GM18499 (cell line): ENCODE measurements around the gene SLC25A45.

Source experiments
- ATAC-seq: cut with Tn5 transposase; IDR thresholded peaks from one replicate; pipeline ENCODE4 v1.9.1; 2021; ENCODE audit warnings: moderate number of reproducible peaks; ENCODE audit not compliant: insufficient read depth, unreplicated experiment

Gene SLC25A45

GRCh38 chr11:65329944-65330403 lies 52.5 kb downstream of the SLC25A45 start:
- no peak for ATAC-seq

- no peak for ATAC-seq
Measured at GRCh38 chr11:65329478-65329877, 53.0 kb downstream of the SLC25A45 start.

- ATAC-seq, result no peak
Measured at GRCh38 chr11:65327021-65327420, 55.4 kb downstream of the SLC25A45 start.

- no peak for ATAC-seq
Measured at GRCh38 chr11:65325435-65325834, 57.0 kb downstream of the SLC25A45 start.
